Measurements from ENCODE around the gene USP49.

- TF ChIP-seq, protein P1, sequence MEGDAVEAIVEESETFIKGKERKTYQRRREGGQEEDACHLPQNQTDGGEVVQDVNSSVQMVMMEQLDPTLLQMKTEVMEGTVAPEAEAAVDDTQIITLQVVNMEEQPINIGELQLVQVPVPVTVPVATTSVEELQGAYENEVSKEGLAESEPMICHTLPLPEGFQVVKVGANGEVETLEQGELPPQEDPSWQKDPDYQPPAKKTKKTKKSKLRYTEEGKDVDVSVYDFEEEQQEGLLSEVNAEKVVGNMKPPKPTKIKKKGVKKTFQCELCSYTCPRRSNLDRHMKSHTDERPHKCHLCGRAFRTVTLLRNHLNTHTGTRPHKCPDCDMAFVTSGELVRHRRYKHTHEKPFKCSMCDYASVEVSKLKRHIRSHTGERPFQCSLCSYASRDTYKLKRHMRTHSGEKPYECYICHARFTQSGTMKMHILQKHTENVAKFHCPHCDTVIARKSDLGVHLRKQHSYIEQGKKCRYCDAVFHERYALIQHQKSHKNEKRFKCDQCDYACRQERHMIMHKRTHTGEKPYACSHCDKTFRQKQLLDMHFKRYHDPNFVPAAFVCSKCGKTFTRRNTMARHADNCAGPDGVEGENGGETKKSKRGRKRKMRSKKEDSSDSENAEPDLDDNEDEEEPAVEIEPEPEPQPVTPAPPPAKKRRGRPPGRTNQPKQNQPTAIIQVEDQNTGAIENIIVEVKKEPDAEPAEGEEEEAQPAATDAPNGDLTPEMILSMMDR (conservative IDR thresholded peaks at IDR 0.05; ENCODE audit: low read depth, low read length): no peak
- TF ChIP-seq BHLHE40 (IDR thresholded peaks at IDR 0.05; ENCODE audit: low read depth, low read length) (no peak), RFX5 (IDR thresholded peaks at IDR 0.05; ENCODE audit: low read depth, low read length) (no peak), NFE2L2 (IDR thresholded peaks at IDR 0.05; ENCODE audit: low read depth, low read length) (no peak), POLR2A (IDR thresholded peaks at IDR 0.05; ENCODE audit: low read depth, low read length) (no peak), RCOR1 (IDR thresholded peaks at IDR 0.05; ENCODE audit: insufficient replicate concordance, low read length) (no peak), MXI1 (IDR thresholded peaks at IDR 0.05; ENCODE audit: borderline replicate concordance, low read depth, low read length) (no peak), ELK1 (IDR thresholded peaks at IDR 0.05; ENCODE audit: borderline replicate concordance, low read depth, low read length) (no peak), CHD1 (IDR thresholded peaks at IDR 0.05; ENCODE audit: low read depth, low read length) (no peak), MAFK (IDR thresholded peaks at IDR 0.05; ENCODE audit: low read depth, low read length) (no peak), SMC3 (IDR thresholded peaks at IDR 0.05; ENCODE audit: low read depth, low read length) (no peak), USF2 (IDR thresholded peaks at IDR 0.05; ENCODE audit: low read depth, low read length) (no peak)
These were observed 73.2 kb downstream of the USP49 start for GRCh38 chr6:41822021-41822420.

Data from IMR-90 (cell line).